Dermis blood vessel endothelial cell (primary cell): Measurements from ENCODE around the gene MSLN. TPM values are rescaled to one million over a fixed set of nuclear protein-coding genes. Genes with fewer than 3 reads are reported as not detected.
"Not testable (repeated sequence)": the region's sequence is repeated elsewhere in the genome, so short reads cannot be mapped to it uniquely, and the experiment has no call there.

Experiments used
- DNase-seq: peaks from one replicate; pipeline ENCODE4 v3.0.0; 2010
- total RNA-seq: library from RNA; depleted of rRNA; stranded (reverse); fragments of >200 nt; gene quantifications from 2 replicates; pipeline ENCODE4 v1.2.3, GENCODE V29; 2014

The MSLN gene
- total RNA-seq, 1 donor from 2014 or later = not detected

GRCh38 chr16:735982-736453 is 24.5 kb upstream of the MSLN start:
- DNase-seq = no peak

- DNase-seq = no peak
Measured at GRCh38 chr16:736936-737481, 23.5 kb upstream of the MSLN start.

GRCh38 chr16:739560-740458 is 20.7 kb upstream of the MSLN start:
- no peak for DNase-seq

- DNase-seq = no peak
Measured at GRCh38 chr16:740459-740763, 20.1 kb upstream of the MSLN start.

- peak; percentile 94 for DNase-seq
Measured at GRCh38 chr16:740764-741505, 19.6 kb upstream of the MSLN start, which contains the start of gene CIAO3. Gene CIAO3 (minus strand): TSS chr16:740997. CDS start chr16:740985, 12 bp downstream.

GRCh38 chr16:741986-742629 is 18.4 kb upstream of the MSLN start:
- DNase-seq = no peak

- not testable (repeated sequence) for DNase-seq
Measured at GRCh38 chr16:742894-743293, 17.6 kb upstream of the MSLN start.

GRCh38 chr16:743794-744500 is 16.6 kb upstream of the MSLN start:
- DNase-seq = no peak

GRCh38 chr16:745739-746138 is 14.8 kb upstream of the MSLN start:
- peak; percentile 20 for DNase-seq

- no peak for DNase-seq
Measured at GRCh38 chr16:746637-747036, 13.9 kb upstream of the MSLN start.

GRCh38 chr16:747978-748746 is 12.4 kb upstream of the MSLN start:
- DNase-seq = no peak

- DNase-seq = no peak
Measured at GRCh38 chr16:749010-749409, 11.5 kb upstream of the MSLN start.

- no peak for DNase-seq
Measured at GRCh38 chr16:750485-750884, 10.0 kb upstream of the MSLN start.

- no peak for DNase-seq
Measured at GRCh38 chr16:751152-752006, 9.2 kb upstream of the MSLN start.

- no peak for DNase-seq
Measured at GRCh38 chr16:752007-752312, 8.6 kb upstream of the MSLN start.

GRCh38 chr16:754121-754607 is 6.4 kb upstream of the MSLN start:
- not testable (repeated sequence) for DNase-seq

- DNase-seq = no peak
Measured at GRCh38 chr16:754656-755055, 5.9 kb upstream of the MSLN start.

GRCh38 chr16:756428-756827 is 4.1 kb upstream of the MSLN start:
- DNase-seq = no peak

- no peak for DNase-seq
Measured at GRCh38 chr16:759110-759910, 1.2 kb upstream of the MSLN start.

- no peak for DNase-seq
Measured at GRCh38 chr16:760065-760464, 469 bp upstream of the MSLN start.
